NB4 (cell line): ENCODE measurements around the gene ATP9B.

Experiments used
- POLR2A ChIP-seq: IDR thresholded peaks from 2 replicates; pipeline ENCODE4 v1.6.1; 2011; ENCODE audit warnings: mild to moderate bottlenecking; ENCODE audit not compliant: insufficient read length; ENCODE audit errors: extremely low read depth
- TF ChIP-seq, protein P1 (sequence below): IDR thresholded peaks from one replicate; pipeline ENCODE4 v1.5.1; 2012; ENCODE audit warnings: low read depth, low read length
- TF ChIP-seq, protein P2 (sequence below): IDR thresholded peaks from 2 replicates; pipeline ENCODE4 v1.6.1; 2011; ENCODE audit warnings: low read depth, low read length

DNA sequence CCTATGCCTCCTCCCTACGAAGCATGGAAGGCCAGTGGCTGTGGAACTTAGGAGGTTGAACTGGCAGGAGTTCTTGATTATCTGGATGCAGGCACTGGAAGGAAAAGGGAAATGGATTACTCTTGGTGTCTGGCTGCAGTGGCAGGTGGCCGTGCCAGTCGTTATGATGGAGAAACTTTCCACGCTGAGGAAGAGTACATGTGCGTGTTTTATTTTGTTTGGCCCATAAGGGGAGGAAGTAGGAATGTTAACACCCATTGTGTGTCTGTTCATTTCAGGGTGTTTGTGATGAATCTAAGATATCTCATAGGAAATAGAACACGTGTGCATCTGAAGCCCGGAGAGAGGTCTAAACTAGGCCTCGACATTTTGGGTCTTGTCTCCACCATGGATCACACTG, 203.7 kb downstream of the ATP9B start:
- TF ChIP-seq POLR2A = no peak
- TF ChIP-seq, protein P1, sequence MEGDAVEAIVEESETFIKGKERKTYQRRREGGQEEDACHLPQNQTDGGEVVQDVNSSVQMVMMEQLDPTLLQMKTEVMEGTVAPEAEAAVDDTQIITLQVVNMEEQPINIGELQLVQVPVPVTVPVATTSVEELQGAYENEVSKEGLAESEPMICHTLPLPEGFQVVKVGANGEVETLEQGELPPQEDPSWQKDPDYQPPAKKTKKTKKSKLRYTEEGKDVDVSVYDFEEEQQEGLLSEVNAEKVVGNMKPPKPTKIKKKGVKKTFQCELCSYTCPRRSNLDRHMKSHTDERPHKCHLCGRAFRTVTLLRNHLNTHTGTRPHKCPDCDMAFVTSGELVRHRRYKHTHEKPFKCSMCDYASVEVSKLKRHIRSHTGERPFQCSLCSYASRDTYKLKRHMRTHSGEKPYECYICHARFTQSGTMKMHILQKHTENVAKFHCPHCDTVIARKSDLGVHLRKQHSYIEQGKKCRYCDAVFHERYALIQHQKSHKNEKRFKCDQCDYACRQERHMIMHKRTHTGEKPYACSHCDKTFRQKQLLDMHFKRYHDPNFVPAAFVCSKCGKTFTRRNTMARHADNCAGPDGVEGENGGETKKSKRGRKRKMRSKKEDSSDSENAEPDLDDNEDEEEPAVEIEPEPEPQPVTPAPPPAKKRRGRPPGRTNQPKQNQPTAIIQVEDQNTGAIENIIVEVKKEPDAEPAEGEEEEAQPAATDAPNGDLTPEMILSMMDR = no peak
- TF ChIP-seq, protein P2, sequence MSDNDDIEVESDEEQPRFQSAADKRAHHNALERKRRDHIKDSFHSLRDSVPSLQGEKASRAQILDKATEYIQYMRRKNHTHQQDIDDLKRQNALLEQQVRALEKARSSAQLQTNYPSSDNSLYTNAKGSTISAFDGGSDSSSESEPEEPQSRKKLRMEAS = no peak
